Measurements from ENCODE around the gene MED8.

MED8 gene

DNA sequence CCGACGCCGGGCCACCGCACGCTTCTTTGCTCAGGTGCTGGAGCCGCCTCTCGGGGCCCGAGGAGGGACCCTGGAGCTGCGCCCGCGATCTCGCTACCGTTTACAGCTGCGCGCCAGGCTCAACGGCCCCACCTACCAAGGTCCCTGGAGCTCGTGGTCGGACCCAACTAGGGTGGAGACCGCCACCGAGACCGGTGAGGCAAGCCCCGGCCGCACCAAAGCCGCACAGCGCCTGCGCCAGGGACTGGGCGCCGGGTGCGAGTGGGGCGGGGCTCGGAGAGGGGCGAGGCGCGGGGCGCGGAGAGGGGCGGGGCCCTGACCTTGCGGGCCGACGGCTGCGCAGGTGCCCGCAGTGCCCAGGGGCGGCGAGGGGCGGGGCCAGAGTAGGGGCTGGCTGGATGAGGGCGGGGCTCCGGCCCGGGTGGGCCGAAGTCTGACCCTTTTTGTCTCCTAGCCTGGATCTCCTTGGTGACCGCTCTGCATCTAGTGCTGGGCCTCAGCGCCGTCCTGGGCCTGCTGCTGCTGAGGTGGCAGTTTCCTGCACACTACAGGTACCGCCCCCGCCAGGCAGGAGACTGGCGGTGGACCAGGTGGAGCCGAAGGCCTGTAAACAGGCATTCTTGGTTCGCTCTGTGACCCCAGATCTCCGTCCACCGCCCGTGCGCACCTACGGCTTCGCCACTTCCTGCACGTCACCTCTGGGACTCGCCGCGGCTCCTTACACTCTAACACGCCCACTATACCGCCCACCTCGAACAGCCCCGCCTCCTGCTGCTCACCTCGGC, 40.6 kb downstream of the MED8 start:
- peak; percentile 40 to 72 for DNase-seq (ENCODE audit: low read depth in 2 of 2)
- peak overlapping the region; percentile 47 to 54 for H3K4me3 ChIP-seq (replicated peaks in 1 of 2; ENCODE audit: low read depth in 2 of 2, low read length in 2 of 2)

GRCh38 chr1:43348343-43348808, 41.2 kb downstream of the MED8 start:
- peak in 1 of 2 donors; percentile 15 for DNase-seq (ENCODE audit: low read depth in 2 of 2)
- TF ChIP-seq, protein P1, sequence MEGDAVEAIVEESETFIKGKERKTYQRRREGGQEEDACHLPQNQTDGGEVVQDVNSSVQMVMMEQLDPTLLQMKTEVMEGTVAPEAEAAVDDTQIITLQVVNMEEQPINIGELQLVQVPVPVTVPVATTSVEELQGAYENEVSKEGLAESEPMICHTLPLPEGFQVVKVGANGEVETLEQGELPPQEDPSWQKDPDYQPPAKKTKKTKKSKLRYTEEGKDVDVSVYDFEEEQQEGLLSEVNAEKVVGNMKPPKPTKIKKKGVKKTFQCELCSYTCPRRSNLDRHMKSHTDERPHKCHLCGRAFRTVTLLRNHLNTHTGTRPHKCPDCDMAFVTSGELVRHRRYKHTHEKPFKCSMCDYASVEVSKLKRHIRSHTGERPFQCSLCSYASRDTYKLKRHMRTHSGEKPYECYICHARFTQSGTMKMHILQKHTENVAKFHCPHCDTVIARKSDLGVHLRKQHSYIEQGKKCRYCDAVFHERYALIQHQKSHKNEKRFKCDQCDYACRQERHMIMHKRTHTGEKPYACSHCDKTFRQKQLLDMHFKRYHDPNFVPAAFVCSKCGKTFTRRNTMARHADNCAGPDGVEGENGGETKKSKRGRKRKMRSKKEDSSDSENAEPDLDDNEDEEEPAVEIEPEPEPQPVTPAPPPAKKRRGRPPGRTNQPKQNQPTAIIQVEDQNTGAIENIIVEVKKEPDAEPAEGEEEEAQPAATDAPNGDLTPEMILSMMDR (IDR thresholded peaks at IDR 0.05; ENCODE audit: low read depth, low read length), result no peak
- peak overlapping the region; percentile 45 to 54 for H3K4me3 ChIP-seq (replicated peaks in 1 of 2; ENCODE audit: low read depth in 2 of 2, low read length in 2 of 2)

More for the DNA sequence above, 40.6 kb downstream of the MED8 start:
- TF ChIP-seq, protein P1 (IDR thresholded peaks at IDR 0.05; ENCODE audit: low read depth, low read length), result no peak

DNA sequence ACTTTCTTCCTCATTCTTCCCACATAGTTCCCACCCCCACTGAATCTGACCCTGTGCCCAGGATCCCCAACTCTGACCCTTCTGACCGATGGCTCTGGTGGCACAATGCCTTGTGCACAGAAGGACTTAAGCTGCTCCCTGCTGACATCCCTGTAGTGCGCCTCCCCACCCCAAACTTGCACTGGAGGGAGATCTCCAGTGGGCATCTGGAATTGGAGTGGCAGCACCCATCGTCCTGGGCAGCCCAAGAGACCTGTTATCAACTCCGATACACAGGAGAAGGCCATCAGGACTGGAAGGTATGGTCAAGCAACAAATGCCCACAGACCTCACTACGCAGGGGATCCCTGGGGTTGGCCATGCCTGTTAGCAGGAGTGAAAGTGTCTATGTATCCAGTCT, 43.0 kb downstream of the MED8 start:
- TF ChIP-seq, protein P1 (IDR thresholded peaks at IDR 0.05; ENCODE audit: low read depth, low read length), result no peak
- DNase-seq (ENCODE audit: low read depth in 2 of 2), result no peak
- H3K4me3 ChIP-seq (replicated peaks in 1 of 2; ENCODE audit: low read depth in 2 of 2, low read length in 2 of 2), result no peak overlapping the region

- no peak overlapping the region for H3K4me3 ChIP-seq (replicated peaks in 1 of 2; ENCODE audit: low read depth in 2 of 2, low read length in 2 of 2)
- DNase-seq (ENCODE audit: low read depth in 2 of 2), result peak in 1 of 2 donors; percentile 20
- TF ChIP-seq, protein P1 (IDR thresholded peaks at IDR 0.05; ENCODE audit: low read depth, low read length), result no peak
These were observed 44.5 kb downstream of the MED8 start for GRCh38 chr1:43345120-43345519.

DNA sequence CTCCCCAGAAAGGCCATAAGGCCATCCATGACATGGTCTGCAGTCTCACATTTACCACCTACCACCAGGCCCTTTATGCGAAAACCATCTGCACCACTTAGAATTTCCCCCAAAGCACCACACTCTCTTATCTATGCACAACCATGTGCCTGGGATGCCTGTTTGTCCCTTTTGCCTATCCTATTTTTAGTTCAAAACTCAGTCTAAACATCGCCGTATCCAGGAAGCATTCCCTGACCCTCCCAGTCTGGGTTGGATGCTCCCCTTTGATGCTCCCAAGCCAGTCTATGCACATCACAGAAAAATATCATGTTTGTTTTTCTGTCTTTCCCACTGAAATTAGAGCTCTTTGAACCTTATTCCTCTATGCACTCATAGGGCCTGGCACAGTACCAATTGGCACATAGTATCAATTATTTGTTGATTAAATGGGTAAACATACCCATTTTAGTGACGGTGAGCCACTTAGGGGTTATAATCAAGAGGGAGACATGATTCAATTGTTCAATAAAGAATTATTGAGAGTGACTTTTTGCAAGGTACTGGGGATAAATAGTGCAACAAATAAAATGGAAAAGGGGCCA, 45.2 kb downstream of the MED8 start:
- TF ChIP-seq, protein P1 (IDR thresholded peaks at IDR 0.05; ENCODE audit: low read depth, low read length), result no peak
- peak in 1 of 2 donors; percentile 26 for DNase-seq (ENCODE audit: low read depth in 2 of 2)
- H3K4me3 ChIP-seq (replicated peaks in 1 of 2; ENCODE audit: low read depth in 2 of 2, low read length in 2 of 2), result no peak overlapping the region

- H3K4me3 ChIP-seq (replicated peaks in 1 of 2; ENCODE audit: low read depth in 2 of 2, low read length in 2 of 2), result no peak overlapping the region
- TF ChIP-seq, protein P1 (IDR thresholded peaks at IDR 0.05; ENCODE audit: low read depth, low read length), result no peak
- no peak for DNase-seq (ENCODE audit: low read depth in 2 of 2)
These were observed 49.0 kb downstream of the MED8 start for GRCh38 chr1:43340559-43340958.

Measured in cardiac fibroblast (primary cell).